ENCODE data around the gene USP20.
A peak's percentile ranks its signal among the peaks of the same experiment; 100 is the strongest.

Gene USP20

GRCh38 chr9:129828969-129829368 lies 6.3 kb upstream of the USP20 start:
- TF ChIP-seq CREB5 (CRISPR knock-in tag; IDR thresholded peaks at IDR 0.05; ENCODE audit: low read depth) (no peak), ZFP3 (CRISPR knock-in tag; IDR thresholded peaks at IDR 0.05) (no peak), ISL1 (CRISPR knock-in tag; IDR thresholded peaks at IDR 0.05) (no peak), ZFP30 (CRISPR knock-in tag; IDR thresholded peaks at IDR 0.05) (no peak), TOX (CRISPR knock-in tag; IDR thresholded peaks at IDR 0.05; ENCODE audit: borderline replicate concordance) (no peak), SNAI2 (CRISPR knock-in tag; IDR thresholded peaks at IDR 0.05) (no peak), ARNTL (CRISPR knock-in tag; IDR thresholded peaks at IDR 0.05; ENCODE audit: borderline replicate concordance, low read depth) (no peak), ZNF8 (CRISPR knock-in tag; IDR thresholded peaks at IDR 0.05) (no peak), TSHZ2 (CRISPR knock-in tag; IDR thresholded peaks at IDR 0.05) (no peak), CSRNP3 (CRISPR knock-in tag; IDR thresholded peaks at IDR 0.05) (no peak), GLIS3 (CRISPR knock-in tag; IDR thresholded peaks at IDR 0.05) (no peak), PATZ1 (CRISPR knock-in tag; IDR thresholded peaks at IDR 0.05; ENCODE audit: borderline replicate concordance) (no peak), OSR1 (CRISPR knock-in tag; IDR thresholded peaks at IDR 0.05) (no peak), TCF4 (CRISPR knock-in tag; IDR thresholded peaks at IDR 0.05; ENCODE audit: borderline replicate concordance) (no peak), CSDC2 (CRISPR knock-in tag; IDR thresholded peaks at IDR 0.05) (no peak), ZNF565 (CRISPR knock-in tag; conservative IDR thresholded peaks at IDR 0.05; ENCODE audit: low read depth) (no peak), ZC3H10 (CRISPR knock-in tag; IDR thresholded peaks at IDR 0.05) (no peak)
- ATAC-seq = no peak

- TF ChIP-seq RARB (CRISPR knock-in tag; IDR thresholded peaks at IDR 0.05) (no peak), CSRNP3 (CRISPR knock-in tag; IDR thresholded peaks at IDR 0.05) (no peak)
Measured at GRCh38 chr9:129832982-129833381, 2.3 kb upstream of the USP20 start.

GRCh38 chr9:129834489-129835127 lies 650 bp upstream of the USP20 start:
- peak; percentile 18 for ATAC-seq
- no peak for TF ChIP-seq CSDC2 (CRISPR knock-in tag; IDR thresholded peaks at IDR 0.05)
- TF ChIP-seq ARNTL (CRISPR knock-in tag; IDR thresholded peaks at IDR 0.05; ENCODE audit: borderline replicate concordance, low read depth) = no peak
- TF ChIP-seq CREB5 (CRISPR knock-in tag; IDR thresholded peaks at IDR 0.05; ENCODE audit: low read depth) = no peak
- no peak for TF ChIP-seq ZNF70 (CRISPR knock-in tag; IDR thresholded peaks at IDR 0.05)
- TF ChIP-seq GLIS3 (CRISPR knock-in tag; IDR thresholded peaks at IDR 0.05) = no peak
- TF ChIP-seq ESRRG (CRISPR knock-in tag; IDR thresholded peaks at IDR 0.05) = no peak

More at GRCh38 chr9:129832982-129833381, 2.3 kb upstream of the USP20 start:
- ATAC-seq = no peak
